C1 segment of cervical spinal cord (tissue), 14 donors: ENCODE data around the gene GTF3C2.
"Not testable (repeated sequence)": the region's sequence is repeated elsewhere in the genome, so short reads cannot be mapped to it uniquely, and the experiment has no call there.

Source experiments
- DNase-seq, 14 donors: peaks; one replicate each; lab custom pipeline; 2025; lab: John Stamatoyannopoulos, UW

Gene GTF3C2

DNA sequence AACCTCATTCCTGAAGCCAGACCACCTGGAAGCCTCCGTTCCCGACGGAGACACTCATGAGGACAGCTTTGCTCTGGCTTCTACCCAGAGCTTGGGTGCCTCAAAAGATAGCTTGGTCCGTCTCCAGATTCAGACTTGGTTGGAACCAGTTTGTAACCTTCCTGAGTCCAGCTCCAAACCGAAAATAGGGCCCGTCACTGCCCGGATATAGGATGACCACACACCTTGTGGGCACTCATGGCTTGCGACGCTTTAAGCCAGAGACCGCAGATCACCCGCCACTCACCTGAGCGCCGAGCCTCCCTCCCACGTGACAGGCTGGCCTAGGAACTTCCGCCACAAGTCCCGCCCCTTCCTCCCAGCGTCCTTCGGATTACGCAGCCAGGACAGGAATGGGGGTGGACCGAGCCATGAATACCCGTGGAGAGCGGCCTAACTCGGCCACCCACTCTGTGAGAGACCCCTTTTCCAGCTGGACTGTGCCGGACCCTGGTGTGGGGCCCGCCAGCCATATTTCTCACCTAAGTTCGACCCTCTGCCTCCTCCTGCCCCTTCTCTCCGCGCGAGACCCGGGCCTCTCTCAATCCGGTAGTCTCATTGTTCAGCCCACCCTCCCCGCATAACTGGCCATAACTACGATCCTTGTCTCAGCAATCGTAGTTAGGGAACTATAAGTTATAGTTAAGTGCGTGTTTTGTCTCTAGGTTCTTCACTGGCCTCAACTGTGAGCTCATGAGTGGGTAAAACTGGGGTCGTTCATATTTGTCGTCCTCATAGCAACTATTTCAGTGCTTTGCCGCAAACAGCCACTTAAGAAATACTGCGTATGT lies 33.6 kb downstream of the GTF3C2 start, which contains the start of gene MPV17:
Gene MPV17 (minus strand): TSS at position 332 of the 830 bp plus-strand sequence. CDS start 580 bp downstream, outside the sequence.
- DNase-seq: peak; percentile 61 to 92 (median 86)

DNA sequence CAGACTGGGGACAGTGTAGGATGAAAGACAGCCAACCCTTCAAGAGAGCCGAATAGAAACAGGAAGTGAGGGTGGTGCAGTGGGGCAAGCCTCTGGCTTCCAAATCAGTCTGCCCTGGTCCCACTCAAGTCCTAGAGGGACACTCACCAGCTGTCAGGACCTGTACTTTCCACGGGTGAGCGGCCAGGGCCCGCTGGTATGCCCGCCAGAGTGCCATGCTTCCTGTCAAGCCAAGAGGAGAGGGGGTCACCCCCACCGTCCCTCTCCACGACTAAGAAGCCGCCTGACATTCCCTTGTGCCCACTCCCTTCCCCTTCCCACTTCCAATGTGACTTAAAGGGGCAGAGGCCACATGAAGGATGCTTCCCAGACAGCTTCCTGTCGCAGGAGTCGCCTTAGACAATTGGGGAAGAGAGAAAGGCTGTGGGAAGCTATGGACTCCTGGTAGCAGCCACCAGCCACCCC lies 34.2 kb downstream of the GTF3C2 start:
- DNase-seq: peak in 3 of 14 donors; percentile 29 to 44 (median 36)

DNA sequence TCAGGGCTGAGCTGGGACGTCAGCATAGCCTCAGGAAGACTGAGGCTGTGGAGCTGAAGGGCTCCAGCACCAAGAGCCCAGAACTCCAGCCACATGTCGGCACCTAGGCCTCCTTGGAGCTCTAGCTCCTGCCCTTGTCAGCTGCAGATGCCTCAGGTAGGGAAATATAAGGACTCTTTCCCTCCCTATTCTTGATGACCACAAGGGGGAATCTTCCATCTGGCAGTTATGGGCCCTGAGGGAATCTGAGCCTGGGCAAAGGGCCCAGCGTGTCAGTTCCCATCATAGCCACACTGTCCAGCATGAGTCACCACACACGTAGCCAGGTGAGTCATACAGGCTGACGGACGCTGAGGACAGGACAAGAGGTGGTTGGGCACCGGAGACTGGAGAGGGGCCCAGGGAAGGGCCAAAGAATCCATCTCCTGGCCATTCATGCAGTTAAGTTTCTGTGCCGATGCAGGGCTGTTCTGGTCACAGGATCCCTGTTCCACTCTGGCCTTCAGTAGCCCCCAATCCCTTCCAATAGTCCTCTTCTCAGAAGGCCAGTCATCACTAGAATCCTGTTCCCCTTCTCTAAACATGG lies 35.5 kb downstream of the GTF3C2 start:
- DNase-seq: peak in 5 of 14 donors; percentile 0 to 79 (median 7)

DNA sequence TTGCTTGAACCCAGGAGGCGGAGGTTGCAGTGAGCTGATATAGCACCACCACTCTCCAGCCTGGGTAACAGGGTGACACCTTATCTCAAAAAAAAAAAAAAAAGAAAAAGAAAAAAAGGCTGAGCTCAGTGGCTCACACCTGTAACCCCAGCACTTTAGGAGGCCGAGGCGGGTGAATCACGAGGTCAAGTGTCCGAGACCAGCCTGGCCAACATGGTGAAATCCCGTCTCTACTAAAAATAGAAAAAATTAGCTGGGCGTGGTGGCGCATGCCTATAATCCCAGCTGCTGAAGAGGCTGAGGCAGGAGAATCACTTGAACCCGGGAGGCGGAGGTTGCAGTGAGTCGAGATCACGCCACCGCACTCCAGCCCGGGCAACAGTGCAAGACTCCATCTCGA lies 36.7 kb downstream of the GTF3C2 start:
- DNase-seq: not testable (repeated sequence)

DNA sequence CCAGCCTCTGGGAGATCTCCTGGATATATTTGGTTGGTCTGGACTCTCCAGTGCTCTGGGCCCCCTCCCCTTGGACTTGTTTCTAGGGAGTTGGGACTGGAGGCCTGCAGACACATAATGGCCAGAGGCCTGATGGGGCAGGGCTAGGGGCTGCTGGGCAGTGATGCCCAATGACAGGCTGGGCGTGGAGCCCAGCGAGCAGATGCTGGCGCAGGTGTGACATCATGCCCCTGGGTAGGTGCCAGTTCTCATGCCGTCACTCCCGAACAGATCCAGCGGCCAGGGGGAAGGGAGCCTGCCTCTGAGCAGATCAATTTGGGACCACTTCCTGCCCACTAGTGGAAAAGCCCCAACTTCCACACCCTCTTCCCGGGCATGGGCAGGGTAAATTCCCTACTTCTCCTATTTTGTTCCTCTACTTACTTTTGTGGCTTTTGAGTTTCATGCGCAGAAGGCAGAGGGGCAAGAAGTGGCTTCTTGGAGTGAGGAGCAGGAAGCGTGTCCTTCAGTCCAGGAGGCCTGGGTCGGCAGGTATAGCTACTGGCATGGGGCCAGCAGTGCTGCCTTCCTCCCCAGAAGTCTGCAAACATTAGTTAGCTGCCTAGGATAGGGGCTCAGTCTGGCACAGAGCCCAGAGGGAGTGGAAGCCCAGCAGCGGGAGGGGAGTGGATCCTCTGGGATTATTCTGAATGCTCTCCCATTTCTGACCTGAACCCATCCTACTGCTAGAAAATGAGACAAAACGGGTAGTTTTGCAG lies 39.7 kb downstream of the GTF3C2 start:
- DNase-seq: peak in 8 of 14 donors; percentile 5 to 59 (median 9)

DNA sequence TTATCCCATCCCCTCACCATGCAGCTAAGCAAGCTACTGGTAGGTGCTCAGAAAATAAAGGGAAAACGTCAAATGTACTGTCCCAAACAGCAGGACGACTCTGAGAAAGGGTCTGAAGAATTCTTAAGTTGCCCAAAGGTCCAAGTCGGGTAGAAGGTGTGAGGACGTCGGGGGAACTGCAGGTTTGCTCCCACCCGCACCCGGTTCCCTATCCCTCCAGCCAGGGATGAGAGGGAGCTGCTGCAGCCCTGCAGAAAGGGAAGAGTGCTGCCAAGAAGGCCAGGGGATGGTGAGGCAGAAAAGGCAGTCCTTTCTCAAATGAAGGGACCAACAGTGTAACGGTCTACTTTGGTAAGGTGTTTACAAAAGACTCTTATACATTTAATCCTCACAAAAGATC lies 41.4 kb downstream of the GTF3C2 start:
- DNase-seq: no peak

DNA sequence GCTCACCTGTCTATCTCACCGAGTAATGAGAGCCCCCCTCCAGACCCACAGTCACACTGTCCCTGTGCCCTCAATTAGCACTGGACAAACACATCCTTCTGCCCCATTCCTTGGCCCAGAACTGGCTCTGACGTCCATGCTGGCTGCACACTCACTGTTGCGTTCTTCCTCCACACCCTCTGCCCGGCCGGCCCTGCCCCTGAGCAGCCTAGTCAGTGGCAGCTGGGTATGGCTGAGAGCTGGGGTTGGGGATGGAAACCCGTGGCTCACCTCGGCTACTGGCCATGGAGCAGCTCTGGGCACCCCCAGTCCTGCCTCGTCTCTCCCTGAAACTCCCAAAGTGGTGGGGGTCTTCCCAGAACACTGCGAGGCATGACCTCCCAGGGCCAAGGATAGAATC lies 41.9 kb downstream of the GTF3C2 start:
- DNase-seq: no peak

DNA sequence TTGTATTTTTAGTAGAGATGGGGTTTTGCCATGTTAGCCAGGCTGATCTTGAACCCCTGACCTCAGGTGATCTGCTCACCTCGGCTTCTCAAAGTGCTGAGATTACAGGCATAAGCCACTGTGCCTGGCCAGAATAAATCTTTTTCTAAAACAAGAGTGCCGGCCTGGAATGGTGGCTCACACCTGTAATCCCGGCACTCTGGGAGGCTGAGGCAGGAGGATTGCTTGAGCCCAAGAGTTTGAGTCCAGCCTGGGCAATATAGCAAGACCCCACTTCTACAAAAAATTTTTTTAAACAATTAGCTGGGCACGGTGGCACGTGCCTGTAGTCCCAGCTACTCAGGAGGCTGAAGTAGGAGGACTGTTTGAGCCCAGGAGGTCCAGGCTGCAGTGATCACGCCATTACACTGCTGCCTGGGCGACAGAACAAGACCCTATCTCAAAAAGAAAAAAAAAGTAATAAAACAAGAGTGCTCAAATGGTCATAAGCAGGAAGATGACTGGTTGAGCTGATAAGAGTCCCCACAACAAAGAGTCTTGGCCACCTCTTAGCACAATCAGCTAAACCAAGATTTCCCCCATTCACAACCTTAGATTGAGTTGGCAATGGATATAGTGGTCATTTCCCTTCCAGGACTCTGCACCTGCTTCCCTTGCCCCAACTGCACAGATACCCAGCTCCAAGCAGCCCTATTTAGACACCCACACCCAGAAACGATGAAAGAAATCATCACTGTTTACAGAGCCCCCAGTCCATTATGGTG lies 42.5 kb downstream of the GTF3C2 start:
- no peak for DNase-seq

DNA sequence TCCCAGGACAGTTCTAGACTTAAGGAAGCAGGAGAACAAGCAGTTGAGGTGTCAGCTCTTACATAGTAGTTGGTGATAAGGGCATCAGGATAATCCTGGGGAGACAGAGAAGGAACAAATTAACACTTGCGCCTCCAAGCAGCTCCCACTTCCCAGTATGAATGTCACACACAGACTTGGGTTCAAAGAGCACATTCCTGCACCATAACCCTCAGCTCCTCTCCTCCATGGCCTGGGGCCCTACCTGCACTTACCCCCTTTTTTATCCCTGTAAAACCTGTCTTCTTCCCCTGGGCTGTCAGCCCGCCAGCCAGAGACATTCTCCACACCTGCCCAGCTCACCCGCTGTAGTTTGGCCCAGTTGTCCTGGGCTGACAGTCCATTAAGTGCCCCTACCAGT lies 44.4 kb downstream of the GTF3C2 start:
- DNase-seq: no peak

DNA sequence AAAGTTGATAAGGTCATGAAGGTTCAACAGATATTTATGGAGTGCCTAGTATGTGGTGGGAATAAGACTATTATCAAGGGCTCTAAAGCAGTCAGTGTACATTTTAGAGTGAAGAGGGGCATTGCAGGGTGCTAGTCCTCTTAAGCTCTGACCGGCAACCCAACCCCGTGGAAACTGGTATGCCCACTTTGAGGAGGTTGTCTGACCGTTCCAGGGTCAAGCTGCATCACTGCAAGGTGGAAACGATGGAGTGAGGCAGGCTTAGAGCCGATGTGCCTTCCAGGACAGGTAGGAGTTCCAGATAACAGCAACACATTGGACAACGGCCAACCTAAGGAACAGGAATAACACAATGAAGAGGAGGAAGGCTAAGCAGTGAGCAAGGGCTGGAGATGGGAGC lies 46.9 kb downstream of the GTF3C2 start:
- DNase-seq: no peak

DNA sequence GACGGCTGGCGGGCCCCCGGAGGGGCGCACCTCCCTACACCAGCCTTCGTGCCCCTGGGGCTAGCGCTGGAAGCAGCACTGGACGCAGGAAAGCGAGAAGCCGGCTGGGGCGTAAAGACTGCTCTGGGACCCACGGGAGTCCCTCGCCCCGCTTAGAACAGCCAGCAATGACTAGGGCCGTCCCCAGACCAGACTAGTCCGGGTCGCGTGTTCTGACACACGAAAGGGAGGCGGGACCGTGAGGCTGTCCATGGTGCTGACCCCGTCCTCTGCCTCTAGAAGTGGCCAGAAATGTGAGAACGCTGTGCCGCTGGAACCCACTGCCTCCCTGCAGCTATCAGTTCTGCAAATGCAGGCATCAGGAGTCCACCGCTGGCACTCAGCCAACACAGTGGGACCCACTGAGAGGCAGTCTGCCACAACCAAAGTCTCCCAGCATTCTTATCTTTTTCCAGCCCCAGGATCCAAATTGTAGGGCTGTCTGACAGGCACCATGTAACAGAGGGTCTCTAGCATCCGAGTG lies 48.1 kb downstream of the GTF3C2 start, which contains the start of gene UCN:
Gene UCN (minus strand): TSS at position 87 of the 523 bp plus-strand sequence. CDS start 550 bp downstream, outside the sequence.
- no peak for DNase-seq

DNA sequence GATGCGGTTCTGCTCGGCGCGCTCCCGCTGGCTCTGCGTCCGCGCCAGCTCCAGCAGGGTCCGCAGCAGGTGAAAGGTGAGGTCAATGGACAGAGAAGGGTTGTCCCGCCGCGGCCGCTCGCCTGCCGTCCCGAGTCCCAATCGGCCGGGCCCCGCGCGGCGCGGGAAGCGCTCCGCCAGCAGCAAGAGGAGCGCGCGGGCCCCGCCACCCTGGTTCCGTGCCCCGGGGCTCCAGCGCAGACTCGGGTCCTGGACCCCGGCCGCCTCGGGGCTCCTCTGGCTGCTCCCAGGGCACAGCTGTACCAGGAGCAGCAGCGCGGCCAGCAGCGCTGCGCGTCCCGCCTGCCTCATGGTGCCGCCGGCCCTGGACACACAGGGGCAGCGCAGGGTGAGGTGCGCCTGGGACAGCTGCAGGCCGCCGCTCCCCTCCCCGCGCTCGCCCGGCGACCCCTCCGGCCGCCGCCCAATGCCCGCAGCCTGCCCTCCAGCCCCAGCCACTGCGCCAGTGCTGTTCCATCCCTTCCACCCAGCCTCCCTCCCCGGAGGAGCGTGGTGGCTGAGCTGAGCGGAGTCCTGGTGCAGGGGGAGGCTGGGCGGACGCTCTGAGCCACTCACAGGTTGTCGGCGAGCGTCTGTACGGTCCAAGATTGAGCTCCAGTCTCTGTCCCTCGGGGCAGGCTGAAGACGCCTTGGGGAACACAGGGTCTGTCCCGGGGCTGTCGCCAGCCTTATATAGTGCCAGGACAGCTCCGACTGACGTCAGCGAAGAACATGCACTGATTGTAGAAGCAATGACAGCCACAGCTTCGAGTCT lies 48.8 kb downstream of the GTF3C2 start:
- DNase-seq: no peak

DNA sequence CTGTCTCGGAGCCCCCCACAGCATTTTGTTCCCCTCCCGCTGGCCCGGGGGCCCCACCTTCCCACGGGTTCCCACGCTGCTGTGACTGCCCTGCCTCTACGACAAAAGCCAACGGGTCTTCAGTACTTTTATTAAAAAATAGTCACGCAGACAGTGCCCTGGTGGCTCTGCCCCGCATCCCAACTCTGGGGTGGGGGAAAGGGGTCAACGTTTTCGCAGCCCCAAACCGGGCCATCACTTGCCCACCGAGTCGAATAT lies 49.3 kb downstream of the GTF3C2 start:
- DNase-seq: no peak

DNA sequence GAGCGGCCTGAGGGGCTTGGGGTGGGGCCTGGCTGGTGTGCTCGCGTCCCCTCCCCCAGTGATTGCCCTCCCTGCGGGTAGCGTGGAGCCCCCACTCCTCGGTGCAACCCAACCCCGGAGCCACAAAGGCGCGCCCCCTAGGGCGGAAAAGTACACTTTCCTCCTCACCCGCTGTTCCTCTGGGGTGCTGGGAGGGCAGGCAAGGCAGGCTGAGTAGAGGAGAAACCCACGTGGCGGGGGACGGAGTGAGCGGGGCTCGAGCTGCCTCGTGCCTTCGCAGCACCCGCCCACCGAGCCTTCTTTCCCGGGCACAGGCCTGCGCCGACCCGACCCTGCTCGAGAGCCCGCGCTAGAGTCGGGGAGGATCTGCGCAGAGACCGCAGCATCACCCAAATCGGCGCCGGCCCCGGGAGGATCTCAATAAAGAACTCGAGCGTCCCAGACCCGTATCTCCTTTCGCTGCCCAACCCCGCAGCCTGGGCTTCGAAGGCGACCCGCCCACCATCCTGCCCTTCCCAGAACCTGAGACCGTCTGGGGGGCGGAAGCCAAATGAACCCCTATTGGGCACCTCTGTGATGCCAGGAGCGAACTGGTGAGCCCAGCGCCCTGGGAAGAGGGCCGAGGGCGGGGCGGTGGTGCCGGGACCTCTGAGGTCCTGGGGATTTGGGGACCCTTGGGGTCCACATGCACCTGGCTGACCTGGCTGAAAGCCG lies 49.8 kb downstream of the GTF3C2 start:
- DNase-seq: no peak

DNA sequence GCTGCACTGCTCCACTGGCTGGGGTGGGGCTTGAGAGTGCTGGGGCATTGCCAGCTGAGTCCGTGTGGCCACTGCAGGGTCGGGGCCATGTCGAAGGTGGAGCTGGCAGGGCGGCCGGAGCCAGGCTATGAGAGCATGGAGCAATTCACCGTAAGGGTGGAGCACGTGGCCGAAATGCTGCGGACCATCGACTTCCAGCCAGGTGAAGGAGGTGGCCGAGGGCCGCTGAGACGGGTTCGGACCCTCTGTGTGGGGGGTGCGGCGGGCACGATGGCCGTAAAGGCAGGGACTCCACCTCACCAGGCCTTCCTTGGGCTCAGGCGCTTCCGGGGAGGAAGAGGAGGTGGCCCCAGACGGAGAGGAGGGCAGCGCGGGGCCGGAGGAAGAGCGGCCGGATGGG lies 50.4 kb downstream of the GTF3C2 start:
- DNase-seq: no peak

DNA sequence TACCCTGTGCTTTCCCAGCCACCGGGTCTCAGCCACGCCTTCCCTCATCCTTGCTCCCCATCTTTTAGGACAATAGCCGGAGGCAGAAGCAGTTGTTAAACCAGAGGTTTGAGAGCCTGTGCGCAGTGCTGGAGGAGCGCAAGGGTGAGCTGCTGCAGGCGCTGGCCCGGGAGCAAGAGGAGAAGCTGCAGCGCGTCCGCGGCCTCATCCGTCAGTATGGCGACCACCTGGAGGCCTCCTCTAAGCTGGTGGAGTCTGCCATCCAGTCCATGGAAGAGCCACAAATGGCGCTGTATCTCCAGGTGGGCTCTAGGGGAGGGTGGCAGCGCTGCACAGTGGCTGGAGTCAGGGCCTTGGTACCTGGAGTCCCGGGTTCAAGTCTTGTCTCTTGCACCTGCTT lies 51.0 kb downstream of the GTF3C2 start:
- no peak for DNase-seq

DNA sequence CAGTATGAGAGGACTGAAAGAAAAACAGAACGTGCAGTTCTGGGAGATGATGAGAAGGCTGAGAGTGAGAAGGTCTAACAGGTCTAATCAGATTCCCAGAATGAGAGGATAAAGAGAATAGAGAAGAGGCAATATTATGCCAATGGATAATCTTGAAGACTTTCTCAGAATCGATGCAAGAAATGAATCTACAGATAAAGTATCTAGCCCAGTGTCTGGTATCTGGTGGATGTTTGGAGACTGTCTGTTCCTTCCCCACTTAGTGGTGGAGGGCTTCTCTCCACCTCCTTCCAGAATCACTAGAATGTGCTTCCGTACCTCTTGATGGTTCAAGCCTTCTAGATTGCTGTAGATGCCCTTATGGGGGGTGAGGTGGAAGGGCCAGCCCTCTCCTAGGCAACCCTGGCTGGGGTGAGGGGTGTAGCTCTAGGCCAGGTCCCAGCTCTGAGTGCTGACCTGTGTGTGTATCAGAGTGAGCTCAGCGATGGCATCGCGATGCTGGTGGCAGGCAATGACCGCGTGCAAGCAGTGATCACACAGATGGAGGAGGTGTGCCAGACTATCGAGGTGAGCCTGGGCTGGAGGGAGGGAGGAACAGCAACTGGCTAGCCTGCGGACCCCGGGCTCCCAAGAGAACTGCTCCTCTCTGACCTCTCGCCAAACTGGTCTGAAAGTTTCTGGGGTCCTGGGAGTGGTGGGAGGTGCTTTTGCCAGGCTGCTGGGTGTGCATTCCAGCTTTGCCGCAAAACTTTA lies 51.9 kb downstream of the GTF3C2 start:
- no peak for DNase-seq

DNA sequence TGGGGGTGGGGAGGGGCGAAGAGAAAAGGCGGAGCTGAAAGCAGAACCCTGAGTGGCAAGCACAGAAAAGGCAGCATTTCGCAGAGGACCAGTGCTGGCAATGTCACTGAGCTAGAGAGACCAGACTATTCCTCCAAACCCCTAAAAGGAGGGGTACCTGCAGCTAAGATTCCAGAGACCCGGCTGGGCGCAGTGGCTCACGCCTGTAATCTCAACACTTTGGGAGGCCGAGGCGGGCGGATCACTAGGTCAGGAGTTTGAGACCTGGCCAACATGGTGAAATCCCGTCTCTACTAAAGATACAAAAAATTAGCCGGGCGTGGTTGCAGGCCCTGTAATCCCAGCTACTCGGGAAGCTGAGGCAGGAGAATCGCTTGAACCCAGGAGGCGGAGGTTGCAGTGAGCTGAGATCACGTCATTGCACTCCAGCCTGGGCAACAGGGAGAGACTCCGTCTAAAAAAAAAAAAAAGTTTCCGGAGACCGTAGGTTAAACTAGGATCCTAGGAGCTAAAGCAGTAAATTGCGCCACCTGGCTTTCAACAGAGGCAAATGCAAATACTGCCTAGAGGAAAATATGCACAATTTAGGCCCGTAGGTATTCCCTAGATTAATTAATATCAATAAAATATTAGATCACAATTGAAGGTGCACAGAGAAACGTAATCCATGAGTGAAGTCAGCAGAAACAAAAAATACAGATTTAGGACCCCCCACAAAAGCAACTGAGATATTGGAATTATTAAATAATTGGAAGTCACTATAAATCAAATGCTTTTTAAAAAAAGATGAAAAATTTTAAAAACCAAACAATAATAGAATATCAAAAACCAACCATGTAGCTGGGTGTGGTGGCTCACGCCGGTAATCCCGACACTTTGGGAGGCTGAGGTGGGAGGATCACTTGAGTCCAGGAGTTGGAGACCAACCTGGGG lies 53.2 kb downstream of the GTF3C2 start:
- DNase-seq: peak in 2 of 14 donors; percentile 4 to 11
